ENCODE data around the gene C1orf74. TPM values are rescaled to one million over a fixed set of nuclear protein-coding genes. Genes with fewer than 3 reads are reported as not detected.

The C1orf74 gene
- total RNA-seq, 1 donor from 2014 or later = 1.9 TPM

GRCh38 chr1:209729436-209729835 lies 54.9 kb downstream of the C1orf74 start:
- ATAC-seq (ENCODE audit: poor library complexity) (no peak), DNase-seq (no peak)
- intact Hi-C loops (cut with DNase I) = no loop called here

Other genes with a start within 250 kb of the C1orf74 start
- not detected for gene CAMK1G, start 200.8 kb downstream of the C1orf74 start, total RNA-seq
- gene LAMB3, start 132.1 kb downstream of the C1orf74 start, total RNA-seq = 5.0 TPM
- gene G0S2, start 109.1 kb downstream of the C1orf74 start, total RNA-seq = 453 TPM
- gene HSD11B1, start 79.7 kb downstream of the C1orf74 start, total RNA-seq = 4.6 TPM
- gene TRAF3IP3, start 28.5 kb downstream of the C1orf74 start, total RNA-seq = 0.70 TPM
- gene IRF6, start 21.6 kb upstream of the C1orf74 start, total RNA-seq = 31.6 TPM
- gene UTP25, start 43.4 kb upstream of the C1orf74 start, total RNA-seq = 2.1 TPM
- gene SYT14, start 153.7 kb upstream of the C1orf74 start, total RNA-seq = not detected